ENCODE results near the gene C11orf86. TPM values are rescaled to one million over a fixed set of nuclear protein-coding genes. Genes with fewer than 3 reads are reported as not detected.

Gene C11orf86
- total and polyA plus RNA-seq, 2 of the 8 experiments (the other 6 are each of a cell fraction or from before 2014, with no cell fraction given): 0.91 to 0.97 TPM

DNA sequence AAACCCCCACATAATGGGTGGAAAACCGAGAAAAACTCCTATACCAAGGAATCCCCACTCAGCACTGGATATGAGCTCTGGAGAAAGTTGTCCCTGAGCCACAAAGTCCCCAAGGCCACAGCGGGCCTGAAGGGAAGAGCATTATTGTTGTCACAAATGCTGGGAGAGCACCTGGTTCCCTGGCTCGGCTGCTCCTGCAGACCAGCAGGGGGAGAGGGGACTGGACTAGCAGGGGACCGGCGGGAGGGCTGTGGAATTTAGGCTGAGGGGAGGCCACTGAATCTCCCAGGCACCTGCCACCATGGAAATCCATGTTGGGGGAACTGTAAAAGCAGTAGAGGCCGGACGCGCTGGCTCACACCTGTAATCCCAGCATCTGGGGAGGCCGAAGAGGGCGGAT, 24.0 kb upstream of the C11orf86 start:
- H3K4ac ChIP-seq (replicated peaks; ENCODE audit: insufficient read length, low read depth, low read length): no peak overlapping the region
- H3K18ac ChIP-seq (ENCODE audit: extremely low read depth, low read length): no peak overlapping the region
- H4K20me1 ChIP-seq (replicated peaks in 1 of 2; ENCODE audit: control insufficient read depth in 1 of 2, insufficient read depth in 2 of 2, low read length in 2 of 2): no peaks in the 10 kb centered on the region
- no peaks in the 10 kb centered on the region for H3K27me3 ChIP-seq (replicated peaks in 1 of 4; ENCODE audit: control insufficient read depth in 3 of 4, extremely low read depth in 1 of 4, insufficient read depth in 3 of 4, low read length in 3 of 4)
- H3K23ac ChIP-seq (ENCODE audit: insufficient read length): no peak overlapping the region
- no peak overlapping the region for H4K8ac ChIP-seq (ENCODE audit: extremely low read depth, insufficient read depth, low read length)
- no peak overlapping the region for H2BK15ac ChIP-seq (ENCODE audit: low read length)
- WGBS, 2 experiments (ENCODE audit: extremely low coverage in 1 of 2, insufficient coverage in 1 of 2, insufficient read length in 1 of 2, insufficient replicate concordance in 2 of 2, low coverage in 1 of 2, low lambda C conversion rate in 2 of 2, missing lambda C conversion rate in 1 of 2): 80% methylated on average over 10 of the region's 10 CpGs; no CpG with 5 or more reads in 1 of the 2 experiments
- no peak overlapping the region for H3K14ac ChIP-seq (ENCODE audit: insufficient read length)
- peaks cover 0 to 4% of the 10 kb centered on the region in 2 experiments; a peak in 1 of 4 replicates for H3K79me2 ChIP-seq (ENCODE audit: control insufficient read depth in 1 of 2, insufficient read depth in 2 of 2, low read length in 2 of 2)
- peaks cover 0 to 5% (median 2%) of the 10 kb centered on the region in 4 experiments; a peak in 4 of 7 replicates for H3K4me1 ChIP-seq (replicated peaks in 1 of 4; ENCODE audit: control insufficient read depth in 3 of 4, insufficient read depth in 4 of 4, low read length in 3 of 4)
- no peak overlapping the region for H3K9ac ChIP-seq (replicated peaks in 1 of 4; ENCODE audit: extremely low read depth in 1 of 4, low read depth in 3 of 4, low read length in 3 of 4)
- ChIA-PET POLR2A (ENCODE audit: partially characterized antibody) (interaction anchor here (0.7 kb wide), 1 partner anchor 121 kb away, joined by 3 read pairs; no protein-coding TSS in a partner anchor), CTCF (ENCODE audit: partially characterized antibody) (interaction anchor here (0.6 to 4.3 kb wide), 12 partner anchors 10 to 103 kb away, joined by 3 to 16 read pairs (median 4); no protein-coding TSS in a partner anchor)
- H3K79me1 ChIP-seq (ENCODE audit: low read depth, low read length): no peaks in the 10 kb centered on the region
- no peak overlapping the region for H4K91ac ChIP-seq (replicated peaks; ENCODE audit: insufficient read length, low read length)
- 0 out of 2 replicates have a peak overlapping the region, but pooled peaks have one; percentile 50 for H2BK12ac ChIP-seq (ENCODE audit: low read depth, low read length)
- no peaks in the 10 kb centered on the region for H3K23me2 ChIP-seq (ENCODE audit: low read depth, low read length)
- 0 out of 2 replicates have a peak overlapping the region, but pooled peaks have one; percentile 34 for H2BK20ac ChIP-seq (ENCODE audit: low read length)
- DNase-seq (ENCODE audit: low read depth in 1 of 2, low spot score in 2 of 2) (peak in 1 of 2 experiments; percentile 52), FAIRE-seq (no peak)
- H3K9me3 ChIP-seq (ENCODE audit: insufficient read depth in 2 of 2, low read depth in 1 of 2, low read length in 1 of 2): no peaks in the 10 kb centered on the region
- H4K5ac ChIP-seq (ENCODE audit: insufficient read length, low read depth, low read length): no peak overlapping the region
- no peak overlapping the region for H2AFZ ChIP-seq (ENCODE audit: low read length)
- H2AK5ac ChIP-seq (ENCODE audit: low read depth, low read length): no peak overlapping the region
- no peak overlapping the region for H3K4me3 ChIP-seq (ENCODE audit: extremely low read depth in 1 of 4, insufficient read depth in 2 of 4, low read depth in 3 of 4, low read length in 4 of 4)
- no peak overlapping the region for H3K4me2 ChIP-seq (ENCODE audit: insufficient read depth in 1 of 2, low read depth in 2 of 2, low read length in 2 of 2)
- no peak overlapping the region for H2BK120ac ChIP-seq (replicated peaks; ENCODE audit: low read depth, low read length)
- no peaks in the 10 kb centered on the region for H3K36me3 ChIP-seq (ENCODE audit: control insufficient read depth in 2 of 4, insufficient read depth in 4 of 4, low read length in 3 of 4)
- H2BK5ac ChIP-seq (ENCODE audit: low read depth, low read length): 0 out of 2 replicates have a peak overlapping the region, but pooled peaks have one; percentile 8
- H3K56ac ChIP-seq (replicated peaks; ENCODE audit: insufficient read length, low read depth, low read length): no peak overlapping the region
- no peak overlapping the region for H3K27ac ChIP-seq (ENCODE audit: low read depth, low read length)
- TF ChIP-seq TAF1 (IDR thresholded peaks at IDR 0.05; ENCODE audit: low read depth, low read length) (no peak), CREB1 (IDR thresholded peaks at IDR 0.05) (no peak), HDAC6 (IDR thresholded peaks at IDR 0.05; ENCODE audit: low read depth, low read length) (no peak), RFX5 (IDR thresholded peaks at IDR 0.05; ENCODE audit: borderline replicate concordance, low read depth, low read length) (no peak), HDAC2 (IDR thresholded peaks at IDR 0.05; ENCODE audit: borderline replicate concordance in 1 of 2, low read depth in 2 of 2, low read length in 2 of 2) (no peak), RXRA (IDR thresholded peaks at IDR 0.05; ENCODE audit: insufficient read depth, low read depth, low read length) (no peak), ZNF274 (IDR thresholded peaks at IDR 0.05; ENCODE audit: borderline replicate concordance, extremely low read depth, low read length) (no peak), RAD21 (IDR thresholded peaks at IDR 0.05 in 1 of 2, conservative IDR thresholded peaks at IDR 0.05 in 1 of 2; ENCODE audit: low read depth in 2 of 2, low read length in 2 of 2) (peak; percentile 16 to 25; a peak in 2 of 4 replicates), NRF1 (IDR thresholded peaks at IDR 0.05; ENCODE audit: low read depth, low read length) (no peak)
- TF ChIP-seq, protein P1, sequence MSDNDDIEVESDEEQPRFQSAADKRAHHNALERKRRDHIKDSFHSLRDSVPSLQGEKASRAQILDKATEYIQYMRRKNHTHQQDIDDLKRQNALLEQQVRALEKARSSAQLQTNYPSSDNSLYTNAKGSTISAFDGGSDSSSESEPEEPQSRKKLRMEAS (IDR thresholded peaks at IDR 0.05): no peak
